Stimulated activated CD8-positive, alpha-beta memory T cell treated with anti-CD3 and anti-CD28 coated beads, Interleukin-2, amount 100 ng/mL, for 48 hours (primary cell): ENCODE data around the gene ZNF860.
"Not testable (repeated sequence)": the region's sequence is repeated elsewhere in the genome, so short reads cannot be mapped to it uniquely, and the experiment has no call there.

Experiments used
- DNase-seq, 2 donors: peaks; one replicate each; pipeline ENCODE4 v3.0.0-alpha.2; 2020; ENCODE audit warnings: low read depth in 2 of 2

The ZNF860 gene

GRCh38 chr3:31960793-31961431, 20.6 kb upstream of the ZNF860 start:
- no peak for DNase-seq

DNA sequence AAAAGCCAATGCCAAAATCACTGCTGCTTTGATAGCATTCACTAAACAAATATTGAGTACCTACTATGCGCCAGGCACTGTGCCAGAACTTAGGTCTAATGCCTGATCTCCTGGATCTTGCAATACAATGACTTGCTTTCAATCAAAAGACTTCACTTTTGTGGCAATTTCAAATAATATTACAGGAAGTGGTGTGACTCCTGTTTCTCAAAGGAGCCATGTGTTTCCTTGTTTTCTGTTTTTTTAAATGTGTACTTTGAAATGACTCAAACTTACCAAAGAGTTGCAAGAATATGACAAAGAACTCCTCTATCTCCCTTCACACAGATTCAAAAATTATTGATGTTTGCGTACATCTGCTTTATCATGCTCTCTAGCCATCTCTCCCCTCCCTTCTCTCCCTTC, 18.7 kb upstream of the ZNF860 start:
- no peak for DNase-seq

- DNase-seq: no peak
These were observed 14.5 kb upstream of the ZNF860 start for GRCh38 chr3:31966978-31967591.

GRCh38 chr3:31967592-31967991, 14.0 kb upstream of the ZNF860 start:
- no peak for DNase-seq

GRCh38 chr3:31968369-31968926, 13.1 kb upstream of the ZNF860 start:
- no peak for DNase-seq

- DNase-seq: no peak
These were observed 12.6 kb upstream of the ZNF860 start for GRCh38 chr3:31968927-31969418.

DNA sequence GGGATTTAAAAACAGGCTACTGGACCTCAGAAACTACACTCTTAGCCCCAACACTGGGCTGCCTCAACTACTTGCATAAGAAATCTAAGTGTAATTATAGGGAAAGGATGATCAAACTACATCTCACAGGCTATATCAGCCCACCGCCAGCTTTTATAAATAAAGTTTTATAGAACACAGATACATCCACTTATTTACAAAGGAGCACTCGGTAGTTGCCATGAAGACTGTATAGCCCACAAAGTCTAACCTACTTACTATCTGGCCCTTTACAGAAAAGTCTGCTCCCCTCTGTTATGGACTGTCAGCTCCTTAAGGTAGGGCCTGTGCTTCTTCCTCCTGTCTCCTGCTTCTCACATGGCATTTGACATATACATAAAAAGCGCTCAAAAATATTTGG, 9.9 kb upstream of the ZNF860 start:
- no peak for DNase-seq

GRCh38 chr3:31973081-31973480, 8.5 kb upstream of the ZNF860 start:
- DNase-seq: no peak

- no peak for DNase-seq
These were observed 7.7 kb upstream of the ZNF860 start for GRCh38 chr3:31973837-31974236.

- no peak for DNase-seq
These were observed 7.1 kb upstream of the ZNF860 start for GRCh38 chr3:31974471-31974870.

- no peak for DNase-seq
These were observed 6.6 kb upstream of the ZNF860 start for GRCh38 chr3:31974964-31975363.

- DNase-seq: no peak
These were observed 5.2 kb upstream of the ZNF860 start for GRCh38 chr3:31976302-31976701.

GRCh38 chr3:31977736-31978135, 3.8 kb upstream of the ZNF860 start:
- DNase-seq: no peak

- no peak for DNase-seq
These were observed 3.0 kb upstream of the ZNF860 start for GRCh38 chr3:31978553-31978952.

- DNase-seq: no peak
These were observed 2.4 kb upstream of the ZNF860 start for GRCh38 chr3:31979001-31979697.

DNA sequence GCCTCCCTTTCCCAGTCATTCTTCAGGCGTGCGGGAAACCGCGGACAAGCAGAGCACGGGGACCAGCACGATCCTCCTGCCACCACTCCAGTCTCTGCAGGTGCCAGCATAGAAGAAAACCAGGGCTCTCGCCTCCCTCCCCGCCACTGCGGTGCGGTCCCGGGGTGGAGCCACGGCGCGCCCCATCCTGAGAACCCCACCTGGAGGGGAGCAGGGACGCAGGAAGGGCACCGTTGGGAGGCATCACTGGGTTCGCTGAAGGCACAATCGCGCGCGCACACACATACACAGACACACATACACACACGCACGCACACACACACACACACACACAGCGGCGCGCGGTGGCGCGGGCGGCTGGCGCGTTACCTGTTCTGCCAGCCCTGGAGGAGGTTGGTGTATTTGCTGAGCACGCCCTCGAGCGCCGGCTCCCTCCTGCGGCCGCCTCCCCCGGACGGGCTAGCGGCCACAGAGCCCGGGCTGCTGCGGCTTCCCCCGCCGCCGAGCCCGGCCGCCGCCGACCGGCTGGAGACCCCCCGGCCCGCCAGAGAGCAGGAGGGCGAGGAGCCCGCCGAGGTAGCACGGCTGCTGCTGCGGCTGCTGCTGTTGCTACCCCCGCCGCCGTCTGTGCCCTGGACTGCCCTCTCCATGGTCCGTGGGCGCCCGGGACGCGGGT, 882 bp upstream of the ZNF860 start:
- DNase-seq: peak in 1 of 2 donors; percentile 24

- no peak for DNase-seq
These were observed 2.8 kb downstream of the ZNF860 start for GRCh38 chr3:31984321-31984720.

DNA sequence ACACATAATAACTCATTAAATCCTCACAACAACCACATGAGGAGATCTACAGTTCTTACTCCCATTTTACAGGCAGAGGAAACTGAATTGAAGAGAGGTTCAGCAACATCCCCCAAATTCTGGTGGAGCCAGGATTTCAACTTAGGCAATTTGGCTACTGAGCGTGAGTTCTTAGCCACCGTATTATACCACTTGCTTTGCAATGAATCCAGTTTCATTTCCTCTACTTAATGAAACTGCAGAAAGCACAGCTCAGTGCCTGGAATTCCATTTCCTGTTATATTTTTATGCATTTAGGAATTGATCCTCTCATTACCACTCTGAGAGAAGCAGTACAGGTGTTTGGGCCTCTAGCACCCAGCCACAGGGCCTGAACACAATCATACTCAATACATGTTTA, 4.3 kb downstream of the ZNF860 start:
- no peak for DNase-seq

DNA sequence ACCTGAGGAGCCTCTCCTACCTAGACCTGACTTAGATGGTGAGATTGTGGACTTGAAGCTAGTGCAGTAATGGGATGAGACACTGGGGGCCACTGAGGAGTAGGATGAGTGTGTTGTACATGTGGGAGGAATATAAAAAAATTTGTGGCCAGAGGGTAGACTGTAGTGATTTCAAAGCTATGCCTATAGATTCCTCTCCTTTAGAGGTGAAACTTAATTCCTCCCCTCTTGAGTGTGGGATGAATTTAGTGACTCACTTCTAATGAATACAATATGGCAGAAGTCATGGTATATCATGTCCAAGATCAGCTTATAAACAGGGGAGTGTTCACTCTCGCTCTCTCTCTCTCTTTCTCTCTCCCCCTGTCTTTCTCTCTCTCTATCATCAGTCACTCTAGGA, 6.7 kb downstream of the ZNF860 start:
- no peak for DNase-seq

DNA sequence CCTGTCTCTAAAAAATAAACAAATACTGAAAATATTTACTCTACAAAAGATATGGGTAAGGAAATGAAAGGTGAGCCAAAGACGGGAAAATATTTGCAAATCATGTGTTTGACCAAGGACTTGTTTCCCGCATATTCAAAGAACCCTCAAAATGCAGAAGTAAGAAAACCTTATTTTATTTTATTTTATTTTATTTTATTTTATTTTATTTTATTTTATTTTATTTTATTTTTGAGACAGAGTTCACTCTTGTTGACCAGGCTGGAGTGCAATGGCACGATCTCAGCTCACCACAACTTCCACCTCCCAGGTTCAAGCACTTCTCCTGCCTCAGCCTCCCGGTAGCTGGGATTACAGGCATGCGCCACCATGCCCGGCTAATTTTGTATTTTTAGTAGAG, 11.4 kb downstream of the ZNF860 start:
- not testable (repeated sequence) for DNase-seq

GRCh38 chr3:31993843-31994242, 12.3 kb downstream of the ZNF860 start:
- no peak for DNase-seq

- DNase-seq: not testable (repeated sequence)
These were observed 13.5 kb downstream of the ZNF860 start for GRCh38 chr3:31995026-31995425.
